Right lobe of liver (tissue), 4 donors: Measurements from ENCODE around the gene PCDH15.

ENCODE experiments used
- POLR2A ChIP-seq: fragments of 450-650 bp; IDR thresholded peaks from one replicate; pipeline ENCODE4 v1.6.1; 2017; ENCODE audit warnings: antibody characterized with exemption, mild to moderate bottlenecking
- TF ChIP-seq, protein P1 (sequence below), 4 donors: fragments of 200-600 bp in 3 of 4; fragments of 450-650 bp in 1 of 4; IDR thresholded peaks; one replicate each; pipeline versions ENCODE4 v1.5.1 to v1.8.0; 2016 to 2022; ENCODE audit warnings: antibody characterized with exemption in 4 of 4, mild to moderate bottlenecking in 2 of 4
- donor health status: DM: no; HTN: no; CAD: no.
- donor health status: DM: no; HTN: no; CAD: no.
- donor health status: DM: no; HTN: yes; CAD: no.

DNA sequence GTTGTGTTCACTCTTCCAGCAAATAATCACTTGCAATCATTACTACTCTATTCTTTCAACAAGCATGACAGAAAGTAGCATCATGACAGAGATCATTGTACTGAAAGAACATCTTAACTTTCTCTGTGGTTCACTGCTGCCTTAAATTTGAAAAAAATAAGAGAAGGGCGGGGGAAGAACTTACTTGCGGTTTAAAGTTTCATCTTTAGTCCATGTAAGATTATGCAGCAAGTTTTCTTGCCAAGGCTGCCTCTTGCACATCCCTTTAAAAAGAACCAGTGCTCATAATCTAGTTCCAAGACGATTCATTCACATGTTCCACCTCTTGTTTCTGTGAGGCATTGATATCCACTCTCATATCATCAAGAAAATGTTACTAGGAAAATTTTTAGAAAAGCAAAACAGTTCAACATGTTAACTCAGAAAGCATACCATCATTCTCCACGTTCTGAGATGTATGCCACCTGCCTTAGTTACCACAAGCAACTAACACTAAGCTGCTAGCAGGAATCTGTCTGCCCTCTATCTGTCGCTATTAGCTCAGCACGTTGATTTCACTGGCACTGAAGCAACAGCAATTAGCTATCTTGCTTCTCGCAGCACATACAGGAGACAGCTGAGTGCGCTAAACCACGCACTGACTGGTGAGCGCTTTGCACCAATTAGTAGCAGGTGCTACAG is at the start of gene PCDH15:
- TF ChIP-seq, protein P1, sequence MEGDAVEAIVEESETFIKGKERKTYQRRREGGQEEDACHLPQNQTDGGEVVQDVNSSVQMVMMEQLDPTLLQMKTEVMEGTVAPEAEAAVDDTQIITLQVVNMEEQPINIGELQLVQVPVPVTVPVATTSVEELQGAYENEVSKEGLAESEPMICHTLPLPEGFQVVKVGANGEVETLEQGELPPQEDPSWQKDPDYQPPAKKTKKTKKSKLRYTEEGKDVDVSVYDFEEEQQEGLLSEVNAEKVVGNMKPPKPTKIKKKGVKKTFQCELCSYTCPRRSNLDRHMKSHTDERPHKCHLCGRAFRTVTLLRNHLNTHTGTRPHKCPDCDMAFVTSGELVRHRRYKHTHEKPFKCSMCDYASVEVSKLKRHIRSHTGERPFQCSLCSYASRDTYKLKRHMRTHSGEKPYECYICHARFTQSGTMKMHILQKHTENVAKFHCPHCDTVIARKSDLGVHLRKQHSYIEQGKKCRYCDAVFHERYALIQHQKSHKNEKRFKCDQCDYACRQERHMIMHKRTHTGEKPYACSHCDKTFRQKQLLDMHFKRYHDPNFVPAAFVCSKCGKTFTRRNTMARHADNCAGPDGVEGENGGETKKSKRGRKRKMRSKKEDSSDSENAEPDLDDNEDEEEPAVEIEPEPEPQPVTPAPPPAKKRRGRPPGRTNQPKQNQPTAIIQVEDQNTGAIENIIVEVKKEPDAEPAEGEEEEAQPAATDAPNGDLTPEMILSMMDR (IDR thresholded peaks at IDR 0.05): peak; percentile 19 to 43 (median 36)
- no peak for TF ChIP-seq POLR2A
